HepG2 (cell line): ENCODE results near the gene PLD6. TPM values are rescaled to one million over a fixed set of nuclear protein-coding genes. Genes with fewer than 3 reads are reported as not detected.

Source experiments
- ATF1 ChIP-seq: IDR thresholded peaks from 2 replicates; pipeline ENCODE4 v1.6.1; 2016; ENCODE audit warnings: mild to moderate bottlenecking, control low read depth
- ATF3 ChIP-seq: sonication (generic); formaldehyde crosslinking; IDR thresholded peaks from 2 replicates; pipeline ENCODE4 v1.4.0; 2020; ENCODE audit warnings: missing genetic modification reagents
- CBX2 ChIP-seq, 2 experiments: fragments of 200-600 bp in 1 of 2; sonication (generic); formaldehyde crosslinking in 1 of 2; IDR thresholded peaks; 2 replicates each; pipeline versions ENCODE4 v1.7.0 to v1.8.1; 2018 to 2022; ENCODE audit warnings: low read depth in 2 of 2, low read length in 1 of 2, mild to moderate bottlenecking in 1 of 2, missing genetic modification reagents in 1 of 2
- CREBL2 ChIP-seq: sonication (generic); formaldehyde crosslinking; IDR thresholded peaks from 2 replicates; pipeline ENCODE4 v1.8.1; 2023; ENCODE audit warnings: missing genetic modification reagents, mild to moderate bottlenecking, borderline replicate concordance
- KDM5A ChIP-seq: fragments of 200-600 bp; sonication (generic); IDR thresholded peaks from 2 replicates; pipeline ENCODE4 v1.7.0; 2018; ENCODE audit warnings: antibody characterized with exemption, mild to moderate bottlenecking, low read length, borderline replicate concordance
- NR2C2 ChIP-seq: sonication (generic); formaldehyde crosslinking; IDR thresholded peaks from 2 replicates; pipeline ENCODE4 v1.4.0; 2020; ENCODE audit warnings: missing genetic modification reagents, mild to moderate bottlenecking, moderate library complexity, borderline replicate concordance
- PCBP2 ChIP-seq: fragments of 200-400 bp; formaldehyde crosslinking; optimal IDR thresholded peaks from 2 replicates; pipeline ENCODE3; 2018; ENCODE audit warnings: low read length, low read depth; ENCODE audit not compliant: poor library complexity, severe bottlenecking
- PPARG ChIP-seq: conservative IDR thresholded peaks from 2 replicates; pipeline ENCODE4 v1.6.1; 2016; ENCODE audit warnings: missing biosample characterization, missing genetic modification reagents
- SAP130 ChIP-seq: IDR thresholded peaks from 2 replicates; pipeline ENCODE4 v1.6.1; 2016; ENCODE audit warnings: low read depth
- SNAPC4 ChIP-seq: sonication (generic); formaldehyde crosslinking; IDR thresholded peaks from 2 replicates; pipeline ENCODE4 v1.4.0; 2020; ENCODE audit warnings: mild to moderate bottlenecking, missing genetic modification reagents
- SYNCRIP ChIP-seq: fragments of 200-400 bp; formaldehyde crosslinking; IDR thresholded peaks from 2 replicates; pipeline ENCODE4 v1.6.1; 2018; ENCODE audit warnings: mild to moderate bottlenecking, low read depth, low read length; ENCODE audit not compliant: insufficient read depth
- TEAD2 ChIP-seq: sonication (generic); formaldehyde crosslinking; IDR thresholded peaks from 2 replicates; pipeline ENCODE4 v1.9.0; 2021; ENCODE audit warnings: missing genetic modification reagents
- ZBTB7B ChIP-seq: sonication (generic); formaldehyde crosslinking; IDR thresholded peaks from 2 replicates; pipeline ENCODE4 v1.4.0; 2020; ENCODE audit warnings: missing genetic modification reagents
- ZFY ChIP-seq: sonication (generic); formaldehyde crosslinking; IDR thresholded peaks from 2 replicates; pipeline ENCODE4 v1.4.0; 2020; ENCODE audit warnings: missing genetic modification reagents
- ZMYM4 ChIP-seq: sonication (generic); formaldehyde crosslinking; IDR thresholded peaks from 2 replicates; pipeline ENCODE4 v1.8.1; 2023; ENCODE audit warnings: mild to moderate bottlenecking, missing genetic modification reagents
- ZNF253 ChIP-seq: sonication (generic); formaldehyde crosslinking; IDR thresholded peaks from 2 replicates; pipeline ENCODE4 v1.8.0; 2022; ENCODE audit warnings: mild to moderate bottlenecking, missing genetic modification reagents, borderline replicate concordance
- ZNF337 ChIP-seq: sonication (generic); formaldehyde crosslinking; IDR thresholded peaks from 2 replicates; pipeline ENCODE4 v1.5.1; 2020; ENCODE audit warnings: missing genetic modification reagents, low read depth, mild to moderate bottlenecking, borderline replicate concordance
- ZNF530 ChIP-seq: sonication (generic); formaldehyde crosslinking; IDR thresholded peaks from 2 replicates; pipeline ENCODE4 v1.5.0; 2020; ENCODE audit warnings: low read depth, mild to moderate bottlenecking, missing genetic modification reagents
- ZNF577 ChIP-seq: sonication (generic); formaldehyde crosslinking; IDR thresholded peaks from 2 replicates; pipeline ENCODE4 v1.4.0; 2020; ENCODE audit warnings: mild to moderate bottlenecking, low read depth, missing genetic modification reagents, borderline replicate concordance
- ZNF670 ChIP-seq: sonication (generic); formaldehyde crosslinking; IDR thresholded peaks from 2 replicates; pipeline ENCODE4 v1.8.0; 2022; ENCODE audit warnings: mild to moderate bottlenecking, missing genetic modification reagents, borderline replicate concordance
- ZNF678 ChIP-seq: sonication (generic); formaldehyde crosslinking; IDR thresholded peaks from 2 replicates; pipeline ENCODE4 v1.4.0; 2020; ENCODE audit warnings: mild to moderate bottlenecking, missing genetic modification reagents
- ZUFSP ChIP-seq: sonication (generic); formaldehyde crosslinking; IDR thresholded peaks from 2 replicates; pipeline ENCODE4 v1.9.0; 2021; ENCODE audit warnings: missing genetic modification reagents, mild to moderate bottlenecking, borderline replicate concordance
- polyA plus RNA-seq, 8 experiments: library from polyadenylated mRNA; depleted of rRNA in 3 of 8; stranded (reverse) in 7 of 8; unstranded in 1 of 8; fragments of >200 nt; fragmentation: Illumina TruSeq in 4 of 8; extraction: Trizol in 4 of 8; gene quantifications; 2 replicates each; pipeline versions ENCODE4 v1.2.1 to v1.2.3, GENCODE V29; 2011 to 2016; ENCODE audit warnings: low read depth in 4 of 8, missing spikeins in 1 of 8, mixed read lengths in 1 of 8; ENCODE audit not compliant: insufficient read depth in 1 of 8
- total RNA-seq, 5 experiments: library from RNA; depleted of rRNA; stranded (reverse); fragments of >200 nt; fragmentation: Illumina TruSeq; extraction: Trizol; gene quantifications; 2 replicates each; pipeline ENCODE4 v1.2.3, GENCODE V29; 2016; ENCODE audit warnings: low read depth in 1 of 5

Gene PLD6
- total and polyA plus RNA-seq, 2 of the 13 experiments (the other 11 are each of a cell fraction or from before 2014, with no cell fraction given): 5.2 to 11.4 TPM

DNA sequence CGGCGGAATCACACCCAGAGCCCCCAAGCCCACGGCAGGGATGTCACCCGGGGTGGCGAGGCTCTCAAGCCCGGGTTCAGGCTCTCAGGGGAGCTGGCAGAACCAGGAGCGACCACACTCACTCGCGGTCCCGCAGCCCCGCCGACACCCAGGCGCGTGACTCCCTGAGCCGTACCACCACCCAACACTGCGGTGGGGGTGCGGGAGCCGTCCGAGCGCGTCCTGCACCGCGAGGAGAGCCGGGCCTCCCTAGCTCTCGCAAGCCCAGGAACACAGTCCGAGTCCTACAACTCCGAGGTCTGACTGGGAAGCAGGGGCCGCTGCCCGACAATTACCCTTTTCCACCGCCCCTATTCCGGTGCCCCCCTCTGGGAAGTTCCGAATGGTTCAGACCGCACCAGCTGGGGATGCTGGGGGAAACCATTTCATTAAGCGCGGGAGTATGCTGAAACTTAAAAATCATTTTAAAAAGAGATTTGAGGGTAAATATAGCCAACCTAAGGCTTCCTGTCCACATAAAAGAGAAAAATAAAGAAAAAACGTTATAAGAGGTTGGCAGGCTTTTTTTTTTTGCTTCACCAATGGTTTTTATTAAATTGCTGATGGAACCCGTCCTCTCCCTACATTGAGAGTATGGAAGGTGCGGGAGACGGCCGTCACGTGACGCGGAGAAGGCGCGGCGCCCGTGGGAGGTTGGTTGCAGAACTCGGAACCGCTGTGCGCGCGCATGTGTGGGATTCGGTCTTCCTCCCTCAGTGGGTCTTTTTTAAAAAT lies 31.1 kb upstream of the PLD6 start, which contains the start of gene FLCN (continued):
- TF ChIP-seq ZBTB7B (CRISPR knock-in tag): no peak; the same call in 1 of the 2 replicates
- TF ChIP-seq ZNF253 (CRISPR knock-in tag): no peak
- no peak for TF ChIP-seq ZNF670 (CRISPR knock-in tag)
- no peak for TF ChIP-seq SYNCRIP
- TF ChIP-seq ATF3 (CRISPR knock-in tag): no peak; the same call in 1 of the 2 replicates
- TF ChIP-seq ZUFSP (CRISPR knock-in tag): no peak
- peak; percentile 80 for TF ChIP-seq SAP130 (CRISPR knock-in tag)
- TF ChIP-seq PPARG (CRISPR knock-in tag): no peak
- no peak for TF ChIP-seq PCBP2
- no peak for TF ChIP-seq ATF1 (CRISPR knock-in tag)
- TF ChIP-seq CBX2 (IDR thresholded peaks at IDR 0.05; ENCODE audit: low read depth, low read length): no peak
- TF ChIP-seq CBX2 (CRISPR knock-in tag; IDR thresholded peaks at IDR 0.05; ENCODE audit: low read depth): no peak
- TF ChIP-seq SNAPC4 (CRISPR knock-in tag): no peak
- TF ChIP-seq ZNF337 (CRISPR knock-in tag): no peak
- no peak for TF ChIP-seq ZNF577 (CRISPR knock-in tag)
- 0 out of 2 replicates have a peak, but pooled peaks have one; percentile 11 for TF ChIP-seq ZNF678 (CRISPR knock-in tag)
- peak; percentile 64; the same call in 1 of the 2 replicates for TF ChIP-seq ZMYM4 (CRISPR knock-in tag)
- no peak for TF ChIP-seq TEAD2 (CRISPR knock-in tag)
- no peak for TF ChIP-seq ZNF530 (CRISPR knock-in tag)
- no peak for TF ChIP-seq CREBL2 (CRISPR knock-in tag)
- TF ChIP-seq ZFY (CRISPR knock-in tag): peak; percentile 38; the same call in 1 of the 2 replicates
- TF ChIP-seq NR2C2 (CRISPR knock-in tag): peak; percentile 38; the same call in 1 of the 2 replicates
- TF ChIP-seq KDM5A: no peak; the same call in 1 of the 2 replicates
